ENCODE measurements around the gene ULK4.

DNA sequence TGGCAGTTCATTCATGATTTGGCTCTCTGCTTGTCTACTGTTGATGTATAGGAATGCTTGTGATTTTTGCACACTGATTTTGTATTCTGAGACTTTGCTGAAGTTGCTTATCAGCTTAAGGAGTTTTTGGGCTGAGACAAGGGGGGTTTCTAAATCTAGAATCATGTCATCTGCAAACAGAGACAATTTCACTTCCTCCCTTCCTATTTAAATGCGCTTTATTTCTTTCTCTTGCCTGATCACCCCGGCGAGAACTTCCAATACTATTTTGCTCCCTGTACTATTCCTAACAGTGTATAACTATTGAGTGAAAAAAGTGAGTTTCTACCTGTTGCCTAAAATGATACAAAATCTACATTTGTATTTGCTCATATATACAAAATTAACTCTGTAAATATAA is 128.3 kb downstream of the ULK4 start:
- TF ChIP-seq, protein P1, sequence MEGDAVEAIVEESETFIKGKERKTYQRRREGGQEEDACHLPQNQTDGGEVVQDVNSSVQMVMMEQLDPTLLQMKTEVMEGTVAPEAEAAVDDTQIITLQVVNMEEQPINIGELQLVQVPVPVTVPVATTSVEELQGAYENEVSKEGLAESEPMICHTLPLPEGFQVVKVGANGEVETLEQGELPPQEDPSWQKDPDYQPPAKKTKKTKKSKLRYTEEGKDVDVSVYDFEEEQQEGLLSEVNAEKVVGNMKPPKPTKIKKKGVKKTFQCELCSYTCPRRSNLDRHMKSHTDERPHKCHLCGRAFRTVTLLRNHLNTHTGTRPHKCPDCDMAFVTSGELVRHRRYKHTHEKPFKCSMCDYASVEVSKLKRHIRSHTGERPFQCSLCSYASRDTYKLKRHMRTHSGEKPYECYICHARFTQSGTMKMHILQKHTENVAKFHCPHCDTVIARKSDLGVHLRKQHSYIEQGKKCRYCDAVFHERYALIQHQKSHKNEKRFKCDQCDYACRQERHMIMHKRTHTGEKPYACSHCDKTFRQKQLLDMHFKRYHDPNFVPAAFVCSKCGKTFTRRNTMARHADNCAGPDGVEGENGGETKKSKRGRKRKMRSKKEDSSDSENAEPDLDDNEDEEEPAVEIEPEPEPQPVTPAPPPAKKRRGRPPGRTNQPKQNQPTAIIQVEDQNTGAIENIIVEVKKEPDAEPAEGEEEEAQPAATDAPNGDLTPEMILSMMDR (IDR thresholded peaks at IDR 0.05; ENCODE audit: low read depth, low read length, poor library complexity, severe bottlenecking), result no peak
- no peak for TF ChIP-seq EZH2phosphoT487 (IDR thresholded peaks at IDR 0.05; ENCODE audit: borderline replicate concordance, low read length)

Measured in DOHH2 (cell line).